Transverse colon (tissue), 4 donors: ENCODE data around the gene ZNF862. TPM values are rescaled to one million over a fixed set of nuclear protein-coding genes. Genes with fewer than 3 reads are reported as not detected.

ENCODE experiments used
- DNase-seq: peaks from one replicate; pipeline ENCODE4 v3.0.0-alpha.2; 2019
- H3K27ac ChIP-seq, 4 donors: fragments of 200-600 bp; sonication (generic); 2 replicates each; pipeline ENCODE4 v1.5.1; 2016 to 2018; ENCODE audit warnings: inconsistent platforms in 4 of 4
- H3K27me3 ChIP-seq: fragments of 200-600 bp; sonication (generic); 2 replicates; pipeline ENCODE4 v1.5.1; 2017; ENCODE audit warnings: inconsistent platforms
- H3K36me3 ChIP-seq, 4 donors: fragments of 200-600 bp; sonication (generic); 2 replicates each; pipeline ENCODE4 v1.5.1; 2017 to 2019; ENCODE audit warnings: inconsistent platforms in 4 of 4
- H3K4me1 ChIP-seq, 4 donors: fragments of 200-600 bp; sonication (generic); 2 replicates each; pipeline ENCODE4 v1.5.1; 2017 to 2020; ENCODE audit warnings: inconsistent platforms in 4 of 4
- H3K4me3 ChIP-seq, 4 donors: fragments of 200-600 bp; sonication (generic); 1 replicate in 1 of 4; 2 replicates in 3 of 4; pipeline versions ENCODE4 v1.5.1 to v1.6.1; 2017 to 2019; ENCODE audit warnings: inconsistent platforms in 4 of 4
- H3K9me3 ChIP-seq, 2 donors: fragments of 200-600 bp; sonication (generic); 2 replicates each; pipeline ENCODE4 v1.5.1; 2017 to 2019; ENCODE audit warnings: inconsistent platforms in 2 of 2
- CTCF ChIP-seq, 5 experiments: fragments of 200-600 bp in 3 of 5; fragments of 450-650 bp in 2 of 5; sonication (generic) in 3 of 5; IDR thresholded peaks; 1 replicate in 2 of 5; 2 replicates in 3 of 5; pipeline ENCODE4 v1.5.1; 2016 to 2017; ENCODE audit warnings: antibody characterized with exemption in 5 of 5, inconsistent platforms in 3 of 5, mild to moderate bottlenecking in 2 of 5, moderate library complexity in 1 of 5
- EP300 ChIP-seq: sonication (generic); formaldehyde crosslinking; IDR thresholded peaks from one replicate; pipeline ENCODE4 v1.6.1; 2017; ENCODE audit warnings: antibody characterized with exemption, low read depth
- POLR2A ChIP-seq: fragments of 450-650 bp; IDR thresholded peaks from one replicate; pipeline ENCODE4 v1.6.1; 2016; ENCODE audit warnings: antibody characterized with exemption, mild to moderate bottlenecking, moderate library complexity
- POLR2AphosphoS5 ChIP-seq, 3 donors: sonication (generic); formaldehyde crosslinking; IDR thresholded peaks; one replicate each; pipeline ENCODE4 v1.6.1; 2016; ENCODE audit warnings: antibody characterized with exemption in 3 of 3
- WGBS, 2 donors: methylation state at CpG; one replicate each; pipeline ENCODE4 v1.1.5; 2018; ENCODE audit warnings: low coverage in 1 of 2; 5-methylcytosine and 5-hydroxymethylcytosine counted together
- in situ Hi-C, 4 donors: fragments of 200-750 bp; cut with MboI; loops; one replicate each; pipeline versions ENCODE4 v1.15.0 to v1.15.1; 2017; ENCODE audit warnings: low sequenced_read_pairs in 3 of 4, low pct_ligation_motif_present in 1 of 4, low pct_unique_long_range_greater_than_20kb in 1 of 4
- intact Hi-C: fragments of 100-400 bp; cut with DNase I; formaldehyde crosslinking; loops from one replicate; pipeline ENCODE4 v1.15.1; 2023; ENCODE audit warnings: low total_unique reads
- total RNA-seq, 4 donors: library from RNA; depleted of rRNA; stranded (reverse); fragments of >200 nt; gene quantifications; one replicate each; pipeline ENCODE4 v1.1.0, GENCODE V29; 2016

Gene ZNF862
- total RNA-seq, 4 donors from 2014 or later, result 12.7 to 23.5 (median 17.6) TPM

- no peaks in the 10 kb centered on the region for H3K4me1 ChIP-seq
- WGBS, 2 donors, result 89 to 100% methylated on average over 1 to 4 of the region's 4 CpGs
- intact Hi-C loops (no loop called here), in situ Hi-C loops (no loop called here)
- TF ChIP-seq CTCF (IDR thresholded peaks at IDR 0.05) (no peak), EP300 (no peak), POLR2AphosphoS5 (IDR thresholded peaks at IDR 0.05) (no peak), POLR2A (no peak)
- no peaks in the 10 kb centered on the region for H3K9me3 ChIP-seq
- no peaks in the 10 kb centered on the region for H3K27me3 ChIP-seq
- no peak for DNase-seq
- H3K36me3 ChIP-seq, result peaks cover 0 to 6% (median 0%) of the 10 kb centered on the region in 4 donors
- no peak overlapping the region for H3K27ac ChIP-seq
- H3K4me3 ChIP-seq, result no peak overlapping the region
Observed at GRCh38 chr7:149863500-149863899, 25.3 kb downstream of the ZNF862 start.

- Histone ChIP-seq H3K27me3 (no peaks in the 10 kb centered on the region), H3K9me3 (no peaks in the 10 kb centered on the region), H3K4me3 (no peak overlapping the region), H3K27ac (no peak overlapping the region), H3K4me1 (no peaks in the 10 kb centered on the region), H3K36me3 (peaks cover 0 to 6% (median 0%) of the 10 kb centered on the region in 4 donors)
- intact Hi-C loops (no loop called here), in situ Hi-C loops (no loop called here)
- no peak for TF ChIP-seq CTCF (IDR thresholded peaks at IDR 0.05)
- no peak for TF ChIP-seq POLR2AphosphoS5 (IDR thresholded peaks at IDR 0.05)
- TF ChIP-seq POLR2A, result no peak
- no peak for TF ChIP-seq EP300
- 82 to 94% methylated on average over 2 to 7 of the region's 8 CpGs for WGBS, 2 donors
- DNase-seq, result no peak
Observed at GRCh38 chr7:149864023-149864422, 25.8 kb downstream of the ZNF862 start.

GRCh38 chr7:149864751-149865150, 26.6 kb downstream of the ZNF862 start:
- Histone ChIP-seq H3K36me3 (peaks cover 0 to 6% (median 0%) of the 10 kb centered on the region in 4 donors), H3K4me3 (no peak overlapping the region), H3K4me1 (no peaks in the 10 kb centered on the region), H3K27me3 (no peaks in the 10 kb centered on the region), H3K9me3 (no peaks in the 10 kb centered on the region), H3K27ac (peak overlapping the region in 1 of 4 donors; percentile 24)
- in situ Hi-C loops, result no loop called here
- TF ChIP-seq POLR2AphosphoS5 (IDR thresholded peaks at IDR 0.05), result no peak
- no peak for TF ChIP-seq POLR2A
- TF ChIP-seq CTCF (IDR thresholded peaks at IDR 0.05), result no peak
- no peak for TF ChIP-seq EP300
- 92% methylated on average over 12 of the region's 12 CpGs; no CpG with 5 or more reads in 1 of the 2 donors for WGBS, 2 donors
- intact Hi-C loops, result no loop called here
- no peak for DNase-seq

- Histone ChIP-seq H3K9me3 (no peaks in the 10 kb centered on the region), H3K27ac (peak overlapping the region in 3 of 4 donors; percentile 11 to 41 (median 24)), H3K27me3 (no peaks in the 10 kb centered on the region), H3K36me3 (peaks cover 0 to 6% (median 0%) of the 10 kb centered on the region in 4 donors), H3K4me3 (no peak overlapping the region), H3K4me1 (no peaks in the 10 kb centered on the region)
- intact Hi-C loops (no loop called here), in situ Hi-C loops (no loop called here)
- 86% methylated on average over 6 of the region's 7 CpGs; no CpG with 5 or more reads in 1 of the 2 donors for WGBS, 2 donors
- TF ChIP-seq EP300 (no peak), POLR2AphosphoS5 (IDR thresholded peaks at IDR 0.05) (no peak), POLR2A (no peak), CTCF (IDR thresholded peaks at IDR 0.05) (no peak)
- DNase-seq, result peak; percentile 40
Observed at GRCh38 chr7:149865437-149865836, 27.3 kb downstream of the ZNF862 start.
